Left ventricle myocardium inferior (tissue), 1 donor: Measurements from ENCODE around the gene GAS2L3. TPM values are rescaled to one million over a fixed set of nuclear protein-coding genes. Genes with fewer than 3 reads are reported as not detected.
A peak's percentile ranks its signal among the peaks of the same experiment; 100 is the strongest.

Source experiments
- DNase-seq: peaks from one replicate; pipeline ENCODE4 v3.0.0-alpha.2; 2020
- H3K27ac ChIP-seq: fragments of 200-600 bp; replicated peaks from 2 replicates; pipeline ENCODE4 v1.8.0; 2021
- H3K27me3 ChIP-seq: fragments of 200-600 bp; 2 replicates; pipeline ENCODE4 v1.8.0; 2021; ENCODE audit warnings: low read depth
- H3K36me3 ChIP-seq: fragments of 200-600 bp; 2 replicates; pipeline ENCODE4 v1.8.0; 2021
- H3K4me1 ChIP-seq: fragments of 200-600 bp; 2 replicates; pipeline ENCODE4 v1.8.0; 2021
- H3K4me3 ChIP-seq: fragments of 200-600 bp; 2 replicates; pipeline ENCODE4 v1.8.0; 2021; ENCODE audit warnings: mild to moderate bottlenecking, moderate library complexity
- H3K9me3 ChIP-seq: fragments of 200-600 bp; replicated peaks from 2 replicates; pipeline ENCODE4 v1.8.0; 2021
- intact Hi-C: fragments of 100-400 bp; cut with micrococcal nuclease; formaldehyde crosslinking; loops from one replicate; pipeline ENCODE4 v1.11.0; 2022
- total RNA-seq: library from RNA; stranded (reverse); fragmentation: NEBNext Ultra II Directional; extraction: Animal tissue kit (Norgen Biotek cat#: 25700); gene quantifications from one replicate; pipeline ENCODE4 v1.2.1, GENCODE V29; 2021
- TF ChIP-seq, protein P1 (sequence below): fragments of 200-600 bp; IDR thresholded peaks from 2 replicates; pipeline ENCODE4 v1.8.0; 2021; ENCODE audit warnings: antibody characterized with exemption, mild to moderate bottlenecking, borderline replicate concordance
- donor health status: DM: no; HTN: yes; CAD: no; lungs with severe emphysema.

Gene GAS2L3
- total RNA-seq, 1 donor from 2014 or later = 1.8 TPM

GRCh38 chr12:100666588-100666987, 93.1 kb downstream of the GAS2L3 start:
- Histone ChIP-seq H3K27me3 (peaks cover 9% of the 10 kb centered on the region), H3K4me3 (no peak overlapping the region), H3K36me3 (no peaks in the 10 kb centered on the region), H3K9me3 (no peaks in the 10 kb centered on the region), H3K27ac (no peak overlapping the region), H3K4me1 (no peaks in the 10 kb centered on the region)
- TF ChIP-seq, protein P1, sequence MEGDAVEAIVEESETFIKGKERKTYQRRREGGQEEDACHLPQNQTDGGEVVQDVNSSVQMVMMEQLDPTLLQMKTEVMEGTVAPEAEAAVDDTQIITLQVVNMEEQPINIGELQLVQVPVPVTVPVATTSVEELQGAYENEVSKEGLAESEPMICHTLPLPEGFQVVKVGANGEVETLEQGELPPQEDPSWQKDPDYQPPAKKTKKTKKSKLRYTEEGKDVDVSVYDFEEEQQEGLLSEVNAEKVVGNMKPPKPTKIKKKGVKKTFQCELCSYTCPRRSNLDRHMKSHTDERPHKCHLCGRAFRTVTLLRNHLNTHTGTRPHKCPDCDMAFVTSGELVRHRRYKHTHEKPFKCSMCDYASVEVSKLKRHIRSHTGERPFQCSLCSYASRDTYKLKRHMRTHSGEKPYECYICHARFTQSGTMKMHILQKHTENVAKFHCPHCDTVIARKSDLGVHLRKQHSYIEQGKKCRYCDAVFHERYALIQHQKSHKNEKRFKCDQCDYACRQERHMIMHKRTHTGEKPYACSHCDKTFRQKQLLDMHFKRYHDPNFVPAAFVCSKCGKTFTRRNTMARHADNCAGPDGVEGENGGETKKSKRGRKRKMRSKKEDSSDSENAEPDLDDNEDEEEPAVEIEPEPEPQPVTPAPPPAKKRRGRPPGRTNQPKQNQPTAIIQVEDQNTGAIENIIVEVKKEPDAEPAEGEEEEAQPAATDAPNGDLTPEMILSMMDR = no peak
- intact Hi-C loops = no loop called here
- DNase-seq = no peak

DNA sequence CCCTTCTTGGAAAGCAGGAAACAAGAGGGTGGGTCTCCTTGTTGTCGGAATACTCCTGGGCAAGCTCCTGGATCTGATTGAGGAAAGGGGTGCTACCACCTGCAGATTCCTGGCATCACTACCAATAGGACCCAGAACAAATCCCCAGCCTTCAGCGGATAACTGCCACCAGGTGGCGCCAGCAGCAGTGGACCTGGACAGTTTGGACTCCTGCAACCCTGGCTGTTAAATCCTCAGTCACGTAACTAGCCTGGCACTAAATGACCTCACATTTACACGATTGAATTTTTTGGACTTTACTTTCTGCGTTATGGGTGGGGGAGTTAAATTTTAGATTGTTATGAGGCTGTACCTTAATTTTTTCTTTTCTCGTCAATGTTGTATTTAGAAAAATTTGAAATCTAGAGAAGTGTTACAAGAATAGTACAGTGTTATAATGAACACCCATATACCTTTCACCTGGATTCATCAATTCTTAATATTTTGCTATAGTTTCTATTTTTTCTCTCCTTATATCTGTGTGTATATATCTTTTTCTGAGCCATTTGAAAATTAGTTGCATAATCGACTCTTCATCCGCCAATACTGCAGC, 95.6 kb downstream of the GAS2L3 start:
- intact Hi-C loops = no loop called here
- H3K4me1 ChIP-seq = no peaks in the 10 kb centered on the region
- no peak overlapping the region for H3K27ac ChIP-seq
- no peak overlapping the region for H3K4me3 ChIP-seq
- peak; percentile 43 for DNase-seq
- H3K9me3 ChIP-seq = no peaks in the 10 kb centered on the region
- H3K27me3 ChIP-seq = peaks cover 20% of the 10 kb centered on the region
- H3K36me3 ChIP-seq = no peaks in the 10 kb centered on the region
- TF ChIP-seq, protein P1 = peak; percentile 66

DNA sequence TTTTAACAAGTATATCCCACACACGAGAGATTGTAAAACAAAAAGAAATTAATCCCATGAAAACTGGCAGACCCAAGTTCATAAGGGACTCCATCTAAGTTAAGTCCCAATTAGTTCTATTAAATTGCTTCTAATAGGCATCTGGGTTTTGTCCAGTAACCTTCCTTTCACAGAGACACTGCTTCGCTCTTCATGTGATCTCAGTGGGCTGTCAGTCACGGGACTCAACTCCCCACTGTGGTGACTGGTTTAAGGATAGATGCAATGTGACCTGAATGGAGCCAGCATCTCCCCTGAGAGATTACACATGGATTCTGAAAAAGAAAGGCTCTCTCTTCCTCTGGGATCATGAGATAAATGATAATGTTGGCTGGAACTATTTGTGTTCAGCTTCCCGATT, 96.4 kb downstream of the GAS2L3 start:
- Histone ChIP-seq H3K4me3 (no peak overlapping the region), H3K36me3 (no peaks in the 10 kb centered on the region), H3K27me3 (peaks cover 20% of the 10 kb centered on the region), H3K4me1 (no peaks in the 10 kb centered on the region), H3K27ac (no peak overlapping the region), H3K9me3 (no peaks in the 10 kb centered on the region)
- no peak for DNase-seq
- intact Hi-C loops = no loop called here
- TF ChIP-seq, protein P1 = no peak

DNA sequence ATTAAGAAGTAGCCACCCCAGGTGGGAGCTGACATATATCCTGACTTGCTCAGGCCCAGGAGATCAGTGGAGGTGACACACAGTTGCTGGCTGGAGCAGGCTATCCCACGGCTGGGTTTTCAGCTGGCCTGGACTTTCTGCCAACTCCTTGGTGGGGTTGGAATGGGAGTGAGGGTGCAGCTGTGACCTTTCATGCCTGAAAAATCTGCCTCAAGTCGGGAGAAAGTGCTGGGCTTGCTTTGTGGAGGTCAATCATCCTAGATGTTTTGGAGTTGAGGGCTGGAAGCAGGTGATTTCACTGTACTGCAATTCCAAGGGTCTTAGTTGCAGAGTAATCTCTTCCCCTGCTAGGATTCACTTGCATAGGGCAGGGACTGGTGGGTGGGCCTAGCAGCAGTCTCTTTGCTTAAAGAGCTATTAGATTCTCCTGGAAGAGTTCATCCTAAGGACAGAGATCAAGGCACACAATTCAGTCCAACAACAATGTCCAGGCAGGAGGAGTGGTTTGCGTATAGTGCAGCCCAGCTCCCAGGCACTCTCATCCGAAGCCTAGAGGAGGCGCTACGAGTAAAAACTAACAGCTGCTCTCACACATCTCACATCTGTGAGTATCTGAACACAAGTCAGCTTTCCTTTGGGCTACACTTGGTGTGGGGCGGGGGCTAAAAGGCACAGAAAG, 98.1 kb downstream of the GAS2L3 start:
- intact Hi-C loops = no loop called here
- Histone ChIP-seq H3K36me3 (no peaks in the 10 kb centered on the region), H3K27me3 (peaks cover 20% of the 10 kb centered on the region), H3K4me1 (no peaks in the 10 kb centered on the region), H3K9me3 (no peaks in the 10 kb centered on the region), H3K4me3 (no peak overlapping the region), H3K27ac (no peak overlapping the region)
- TF ChIP-seq, protein P1 = no peak
- DNase-seq = no peak

GRCh38 chr12:100672075-100672592, 98.7 kb downstream of the GAS2L3 start:
- Histone ChIP-seq H3K9me3 (no peaks in the 10 kb centered on the region), H3K4me1 (no peaks in the 10 kb centered on the region), H3K36me3 (no peaks in the 10 kb centered on the region), H3K27ac (no peak overlapping the region), H3K27me3 (peaks cover 20% of the 10 kb centered on the region), H3K4me3 (no peak overlapping the region)
- intact Hi-C loops = no loop called here
- TF ChIP-seq, protein P1 = peak; percentile 39
- DNase-seq = no peak
